ENCODE measurements around the gene RACK1. TPM values are rescaled to one million over a fixed set of nuclear protein-coding genes. Genes with fewer than 3 reads are reported as not detected.

RACK1 gene
- total and polyA plus RNA-seq, 2 donors from 2014 or later: 1,240 to 1,699 TPM

DNA sequence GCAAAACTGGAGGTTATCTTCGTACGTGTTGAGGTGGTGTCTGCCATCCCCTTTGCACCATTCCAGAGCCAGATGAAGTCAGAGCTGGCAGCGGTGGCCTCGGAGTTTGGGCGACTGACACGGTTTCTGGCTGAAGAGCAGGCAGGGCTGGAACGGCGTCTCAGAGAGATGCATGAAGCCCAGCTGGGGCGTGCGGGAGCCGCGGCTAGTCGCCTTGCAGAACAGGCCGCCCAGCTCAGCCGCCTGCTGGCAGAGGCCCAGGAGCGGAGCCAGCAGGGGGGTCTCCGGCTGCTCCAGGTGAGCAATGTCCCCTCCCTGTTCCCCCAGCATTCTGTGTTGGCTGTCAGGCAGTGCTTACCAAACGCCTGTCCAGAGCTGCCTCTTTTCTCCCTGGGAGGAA, 11.1 kb downstream of the RACK1 start:
- no peaks in the 10 kb centered on the region for H3K4me1 ChIP-seq (ENCODE audit: control insufficient read depth in 2 of 3, insufficient read depth in 2 of 3, low read depth in 1 of 3, low read length in 3 of 3)
- H3K9me3 ChIP-seq (ENCODE audit: control insufficient read depth in 2 of 3, insufficient read depth in 1 of 3, low read length in 3 of 3): no peaks in the 10 kb centered on the region
- no peak overlapping the region for H3K9ac ChIP-seq (ENCODE audit: low read length in 3 of 3)
- TF ChIP-seq CTCF (IDR thresholded peaks at IDR 0.05; ENCODE audit: borderline replicate concordance, extremely low read depth, insufficient read depth): no peak
- intact Hi-C loops (cut with DNase I): no loop called here
- no peaks in the 10 kb centered on the region for H3K27me3 ChIP-seq (ENCODE audit: control insufficient read depth, insufficient read depth, low read length)
- no peak for FAIRE-seq
- H3K36me3 ChIP-seq (ENCODE audit: control insufficient read depth in 2 of 3, insufficient read depth in 3 of 3, low read length in 3 of 3): peaks cover 6 to 54% (median 32%) of the 10 kb centered on the region in 3 donors
- no peak for DNase-seq
- H3K27ac ChIP-seq (ENCODE audit: low read depth in 2 of 2, low read length in 2 of 2): no peak overlapping the region
- no peak overlapping the region for H3K4me3 ChIP-seq (ENCODE audit: low read length in 3 of 3)

DNA sequence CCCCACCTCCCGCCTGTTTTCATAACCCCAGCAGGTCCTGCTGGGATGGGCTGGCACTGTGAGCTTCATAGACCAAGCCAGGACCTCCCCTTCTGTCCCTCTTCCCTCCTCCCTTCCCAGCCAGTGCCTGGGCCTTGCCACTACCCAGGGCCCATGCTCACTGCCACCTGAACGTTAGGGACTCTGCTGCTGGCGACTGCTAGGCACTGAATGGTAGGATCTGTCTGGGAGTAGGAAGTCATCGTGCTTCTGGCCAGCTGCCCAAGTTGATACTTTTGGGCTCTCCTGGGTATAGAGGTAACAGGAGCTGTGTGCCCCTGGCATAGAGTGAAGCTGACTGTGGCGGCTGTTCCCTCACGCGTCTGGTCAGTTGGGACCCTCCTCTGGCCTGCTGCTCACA, 12.3 kb downstream of the RACK1 start:
- H3K9me3 ChIP-seq (ENCODE audit: control insufficient read depth in 2 of 3, insufficient read depth in 1 of 3, low read length in 3 of 3): no peaks in the 10 kb centered on the region
- intact Hi-C loops (cut with DNase I): no loop called here
- H3K36me3 ChIP-seq (ENCODE audit: control insufficient read depth in 2 of 3, insufficient read depth in 3 of 3, low read length in 3 of 3): peaks cover 2 to 43% (median 24%) of the 10 kb centered on the region in 3 donors
- H3K27ac ChIP-seq (ENCODE audit: low read depth in 2 of 2, low read length in 2 of 2): no peak overlapping the region
- H3K9ac ChIP-seq (ENCODE audit: low read length in 3 of 3): no peak overlapping the region
- no peak for TF ChIP-seq CTCF (IDR thresholded peaks at IDR 0.05; ENCODE audit: borderline replicate concordance, extremely low read depth, insufficient read depth)
- H3K4me1 ChIP-seq (ENCODE audit: control insufficient read depth in 2 of 3, insufficient read depth in 2 of 3, low read depth in 1 of 3, low read length in 3 of 3): no peaks in the 10 kb centered on the region
- no peak for DNase-seq
- no peak for FAIRE-seq
- H3K4me3 ChIP-seq (ENCODE audit: low read length in 3 of 3): no peak overlapping the region
- H3K27me3 ChIP-seq (ENCODE audit: control insufficient read depth, insufficient read depth, low read length): no peaks in the 10 kb centered on the region

GRCh38 chr5:181230551-181230950, 13.2 kb downstream of the RACK1 start:
- Histone ChIP-seq H3K9me3 (ENCODE audit: control insufficient read depth in 2 of 3, insufficient read depth in 1 of 3, low read length in 3 of 3) (no peaks in the 10 kb centered on the region), H3K27me3 (ENCODE audit: control insufficient read depth, insufficient read depth, low read length) (no peaks in the 10 kb centered on the region), H3K9ac (ENCODE audit: low read length in 3 of 3) (no peak overlapping the region), H3K4me3 (ENCODE audit: low read length in 3 of 3) (no peak overlapping the region), H3K27ac (ENCODE audit: low read depth in 2 of 2, low read length in 2 of 2) (no peak overlapping the region), H3K36me3 (ENCODE audit: control insufficient read depth in 2 of 3, insufficient read depth in 3 of 3, low read length in 3 of 3) (peaks cover 2 to 34% (median 17%) of the 10 kb centered on the region in 3 donors), H3K4me1 (ENCODE audit: control insufficient read depth in 2 of 3, insufficient read depth in 2 of 3, low read depth in 1 of 3, low read length in 3 of 3) (no peaks in the 10 kb centered on the region)
- intact Hi-C loops (cut with DNase I): no loop called here
- DNase-seq (no peak), FAIRE-seq (no peak)
- TF ChIP-seq CTCF (IDR thresholded peaks at IDR 0.05; ENCODE audit: borderline replicate concordance, extremely low read depth, insufficient read depth): no peak

- TF ChIP-seq CTCF (IDR thresholded peaks at IDR 0.05; ENCODE audit: borderline replicate concordance, extremely low read depth, insufficient read depth): no peak
- Histone ChIP-seq H3K9me3 (ENCODE audit: control insufficient read depth in 2 of 3, insufficient read depth in 1 of 3, low read length in 3 of 3) (no peaks in the 10 kb centered on the region), H3K27ac (ENCODE audit: low read depth in 2 of 2, low read length in 2 of 2) (no peak overlapping the region), H3K4me1 (ENCODE audit: control insufficient read depth in 2 of 3, insufficient read depth in 2 of 3, low read depth in 1 of 3, low read length in 3 of 3) (no peaks in the 10 kb centered on the region), H3K27me3 (ENCODE audit: control insufficient read depth, insufficient read depth, low read length) (no peaks in the 10 kb centered on the region), H3K36me3 (ENCODE audit: control insufficient read depth in 2 of 3, insufficient read depth in 3 of 3, low read length in 3 of 3) (peaks cover 2 to 30% (median 17%) of the 10 kb centered on the region in 3 donors), H3K9ac (ENCODE audit: low read length in 3 of 3) (no peak overlapping the region), H3K4me3 (ENCODE audit: low read length in 3 of 3) (no peak overlapping the region)
- FAIRE-seq (no peak), DNase-seq (no peak)
- intact Hi-C loops (cut with DNase I): no loop called here
Measured at GRCh38 chr5:181229996-181230395, 13.7 kb downstream of the RACK1 start.
